SU-DHL-6 (cell line): ENCODE measurements around the gene GADD45GIP1.

Experiments
- H2AFZ ChIP-seq: fragments of 200-600 bp; sonication (generic); 2 replicates; pipeline ENCODE4 v1.6.1; 2014; ENCODE audit warnings: low read depth, mild to moderate bottlenecking, moderate library complexity, mixed read lengths, antibody characterized with exemption, low read length; ENCODE audit not compliant: severe bottlenecking
- H3F3A ChIP-seq: fragments of 200-600 bp; shearing (Covaris generic); 2 replicates; pipeline ENCODE4 v1.6.0; 2016; ENCODE audit warnings: antibody characterized with exemption, mild to moderate bottlenecking; ENCODE audit not compliant: insufficient read depth
- H3K27ac ChIP-seq: fragments of 200-600 bp; sonication (generic); 2 replicates; pipeline ENCODE4 v1.5.1; 2016; ENCODE audit warnings: low read depth, mild to moderate bottlenecking, low read length, moderate library complexity, mixed read lengths
- H3K27me3 ChIP-seq: fragments of 200-600 bp; sonication (generic), shearing (Covaris generic); 2 replicates; pipeline ENCODE4 v1.6.0; 2014; ENCODE audit warnings: mild to moderate bottlenecking, low read length
- H3K36me3 ChIP-seq: fragments of 200-600 bp; sonication (generic); 2 replicates; pipeline ENCODE4 v1.6.1; 2014; ENCODE audit warnings: mild to moderate bottlenecking, low read length, mixed read lengths
- H3K4me2 ChIP-seq: fragments of 300-600, 200-600 bp; shearing (Covaris generic), sonication (generic); 2 replicates; pipeline ENCODE4 v1.6.0; 2014; ENCODE audit warnings: low read length, low read depth, mild to moderate bottlenecking; ENCODE audit not compliant: poor library complexity, severe bottlenecking
- H3K4me3 ChIP-seq: fragments of 200-600 bp; sonication (generic); 2 replicates; pipeline ENCODE4 v1.5.1; 2014; ENCODE audit warnings: antibody characterized with exemption, low read length, mild to moderate bottlenecking, mixed read lengths; ENCODE audit not compliant: insufficient read depth, poor library complexity, severe bottlenecking
- H3K79me2 ChIP-seq: fragments of 200-600 bp; sonication (generic); 2 replicates; pipeline ENCODE4 v1.6.1; 2014; ENCODE audit warnings: mild to moderate bottlenecking, low read length, moderate library complexity; ENCODE audit not compliant: insufficient read depth
- H3K9ac ChIP-seq: fragments of 200-600 bp; sonication (generic); 2 replicates; pipeline ENCODE4 v1.7.0; 2014; ENCODE audit warnings: mild to moderate bottlenecking, low read length
- H3K9me2 ChIP-seq: fragments of 200-600 bp; sonication (generic); replicated peaks from 2 replicates; pipeline ENCODE4 v1.6.1; 2014; ENCODE audit warnings: low read length; ENCODE audit not compliant: insufficient read depth
- H3K9me3 ChIP-seq: fragments of 200-600 bp; sonication (generic); 2 replicates; pipeline ENCODE4 v1.6.1; 2014; ENCODE audit warnings: low read length, mixed read lengths; ENCODE audit not compliant: insufficient read depth
- H4K20me1 ChIP-seq: fragments of 200-600 bp; sonication (generic); 2 replicates; pipeline ENCODE4 v1.6.1; 2014; ENCODE audit warnings: low read depth, mild to moderate bottlenecking, antibody characterized with exemption, low read length, moderate library complexity, mixed read lengths
- CTCF ChIP-seq: fragments of 200-600 bp; sonication (generic); IDR thresholded peaks from one replicate; pipeline ENCODE4 v1.5.1; 2017; ENCODE audit warnings: antibody characterized with exemption, mild to moderate bottlenecking, low read length, moderate library complexity; ENCODE audit not compliant: insufficient read depth, poor library complexity, severe bottlenecking
- EZH2phosphoT487 ChIP-seq: fragments of 200-600 bp; sonication (generic), shearing (Covaris generic); conservative IDR thresholded peaks from 2 replicates; pipeline ENCODE4 v1.6.1; 2018; ENCODE audit warnings: mild to moderate bottlenecking, antibody characterized with exemption, low read length, moderate library complexity, mixed read lengths

The GADD45GIP1 gene

GRCh38 chr19:12924621-12925310 lies 32.3 kb downstream of the GADD45GIP1 start:
- Histone ChIP-seq H3K27ac (no peak overlapping the region), H3K9me3 (no peaks in the 10 kb centered on the region), H3K9me2 (no peaks in the 10 kb centered on the region), H3K9ac (no peak overlapping the region), H3K36me3 (0 out of 2 replicates have a peak, but pooled peaks cover 8% of the 10 kb centered on the region), H2AFZ (no peak overlapping the region), H4K20me1 (no peaks in the 10 kb centered on the region), H3K4me3 (no peak overlapping the region), H3K79me2 (no peaks in the 10 kb centered on the region), H3F3A (peaks cover 15% of the 10 kb centered on the region), H3K27me3 (no peaks in the 10 kb centered on the region), H3K4me2 (no peak overlapping the region)
- TF ChIP-seq CTCF = no peak
- no peak for TF ChIP-seq EZH2phosphoT487

DNA sequence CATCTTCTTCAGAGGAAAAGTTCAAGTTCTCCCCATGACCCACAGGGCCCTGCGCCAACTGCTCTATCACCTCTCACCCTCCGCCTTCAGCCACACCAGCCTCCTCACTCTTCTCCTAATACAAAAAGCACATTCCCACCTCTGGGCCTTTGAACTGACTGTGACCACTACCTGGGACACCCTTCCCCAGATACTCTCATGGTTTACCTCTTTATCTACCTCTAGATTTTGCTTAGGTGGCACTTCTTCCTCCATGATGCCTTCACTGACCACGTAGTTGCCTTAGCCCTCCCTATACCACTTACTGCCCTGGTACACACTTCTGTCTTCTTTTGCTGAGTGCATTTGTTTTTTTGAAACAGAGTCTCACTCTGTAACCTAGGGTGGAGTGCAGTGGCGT lies 34.1 kb downstream of the GADD45GIP1 start:
- no peak overlapping the region for H3K4me2 ChIP-seq
- H3K36me3 ChIP-seq = 0 out of 2 replicates have a peak, but pooled peaks cover 8% of the 10 kb centered on the region
- H3K9me2 ChIP-seq = no peaks in the 10 kb centered on the region
- no peaks in the 10 kb centered on the region for H3K79me2 ChIP-seq
- H3K27ac ChIP-seq = no peak overlapping the region
- no peak for TF ChIP-seq CTCF
- TF ChIP-seq EZH2phosphoT487 = no peak
- H3K9ac ChIP-seq = no peak overlapping the region
- no peak overlapping the region for H3K4me3 ChIP-seq
- H4K20me1 ChIP-seq = no peaks in the 10 kb centered on the region
- peaks cover 15% of the 10 kb centered on the region for H3F3A ChIP-seq
- no peaks in the 10 kb centered on the region for H3K27me3 ChIP-seq
- H2AFZ ChIP-seq = no peak overlapping the region
- H3K9me3 ChIP-seq = no peaks in the 10 kb centered on the region

- H3K9me2 ChIP-seq = no peaks in the 10 kb centered on the region
- 0 out of 2 replicates have a peak, but pooled peaks cover 4% of the 10 kb centered on the region for H3K36me3 ChIP-seq
- no peaks in the 10 kb centered on the region for H3K9me3 ChIP-seq
- no peaks in the 10 kb centered on the region for H4K20me1 ChIP-seq
- no peak overlapping the region for H3K9ac ChIP-seq
- H3K79me2 ChIP-seq = no peaks in the 10 kb centered on the region
- TF ChIP-seq EZH2phosphoT487 (no peak), CTCF (no peak)
- H3K27ac ChIP-seq = peak overlapping the region; percentile 36; the same call in 1 of the 2 replicates
- H3K4me3 ChIP-seq = no peak overlapping the region
- H3F3A ChIP-seq = peaks cover 15% of the 10 kb centered on the region
- H3K27me3 ChIP-seq = no peaks in the 10 kb centered on the region
- H2AFZ ChIP-seq = no peak overlapping the region
- no peak overlapping the region for H3K4me2 ChIP-seq
Observed at GRCh38 chr19:12921047-12921446, 36.0 kb downstream of the GADD45GIP1 start.
